Thyroid gland (tissue), 4 donors: ENCODE data around the gene TRPM7.

Source experiments
- POLR2A ChIP-seq, 2 donors: fragments of 450-650 bp; IDR thresholded peaks; one replicate each; pipeline ENCODE4 v1.6.1; 2017; ENCODE audit warnings: antibody characterized with exemption in 2 of 2, mild to moderate bottlenecking in 2 of 2, moderate library complexity in 1 of 2
- TF ChIP-seq, protein P1 (sequence below), 6 experiments: fragments of 200-600 bp in 3 of 6; fragments of 450-650 bp in 3 of 6; sonication (generic) in 3 of 6; IDR thresholded peaks; one replicate each; pipeline ENCODE4 v1.5.1; 2016 to 2019; ENCODE audit warnings: antibody characterized with exemption in 6 of 6, mild to moderate bottlenecking in 2 of 6, inconsistent platforms in 1 of 6, moderate library complexity in 1 of 6

GRCh38 chr15:50531766-50532165 lies 154.8 kb downstream of the TRPM7 start:
- TF ChIP-seq, protein P1, sequence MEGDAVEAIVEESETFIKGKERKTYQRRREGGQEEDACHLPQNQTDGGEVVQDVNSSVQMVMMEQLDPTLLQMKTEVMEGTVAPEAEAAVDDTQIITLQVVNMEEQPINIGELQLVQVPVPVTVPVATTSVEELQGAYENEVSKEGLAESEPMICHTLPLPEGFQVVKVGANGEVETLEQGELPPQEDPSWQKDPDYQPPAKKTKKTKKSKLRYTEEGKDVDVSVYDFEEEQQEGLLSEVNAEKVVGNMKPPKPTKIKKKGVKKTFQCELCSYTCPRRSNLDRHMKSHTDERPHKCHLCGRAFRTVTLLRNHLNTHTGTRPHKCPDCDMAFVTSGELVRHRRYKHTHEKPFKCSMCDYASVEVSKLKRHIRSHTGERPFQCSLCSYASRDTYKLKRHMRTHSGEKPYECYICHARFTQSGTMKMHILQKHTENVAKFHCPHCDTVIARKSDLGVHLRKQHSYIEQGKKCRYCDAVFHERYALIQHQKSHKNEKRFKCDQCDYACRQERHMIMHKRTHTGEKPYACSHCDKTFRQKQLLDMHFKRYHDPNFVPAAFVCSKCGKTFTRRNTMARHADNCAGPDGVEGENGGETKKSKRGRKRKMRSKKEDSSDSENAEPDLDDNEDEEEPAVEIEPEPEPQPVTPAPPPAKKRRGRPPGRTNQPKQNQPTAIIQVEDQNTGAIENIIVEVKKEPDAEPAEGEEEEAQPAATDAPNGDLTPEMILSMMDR (IDR thresholded peaks at IDR 0.05), result no peak
- no peak for TF ChIP-seq POLR2A (IDR thresholded peaks at IDR 0.05)
